CD4-positive, alpha-beta T cell treated with Interferon alpha-2 for 1 hour (primary cell): Measurements from ENCODE around the gene SLC12A3.
A peak's percentile ranks its signal among the peaks of the same experiment; 100 is the strongest.
"Not testable (repeated sequence)": the region's sequence is repeated elsewhere in the genome, so short reads cannot be mapped to it uniquely, and the experiment has no call there.

Source experiments
- DNase-seq, 2 donors: peaks; one replicate each; pipeline ENCODE4 v3.0.0-alpha.2; 2020 to 2022

SLC12A3 gene

GRCh38 chr16:56929639-56930038 lies 64.6 kb downstream of the SLC12A3 start:
- DNase-seq, result no peak

- no peak for DNase-seq
Measured at GRCh38 chr16:56930486-56931270, 65.7 kb downstream of the SLC12A3 start.

- DNase-seq, result peak in 1 of 2 donors; percentile 36
Measured at GRCh38 chr16:56931271-56931891, 66.4 kb downstream of the SLC12A3 start.

- peak; percentile 99 for DNase-seq
Measured at GRCh38 chr16:56931892-56932720, 67.1 kb downstream of the SLC12A3 start, which contains the start of gene HERPUD1. Gene HERPUD1, plus strand, starts transcription at chr16:56932142. Its CDS starts 103 bp downstream, at chr16:56932245.

GRCh38 chr16:56932721-56933619 lies 68.0 kb downstream of the SLC12A3 start:
- peak; percentile 54 to 63 for DNase-seq

GRCh38 chr16:56933828-56934598 lies 69.0 kb downstream of the SLC12A3 start:
- no peak for DNase-seq

GRCh38 chr16:56934599-56935145 lies 69.7 kb downstream of the SLC12A3 start:
- not testable (repeated sequence) for DNase-seq

- DNase-seq, result no peak
Measured at GRCh38 chr16:56935201-56935600, 70.2 kb downstream of the SLC12A3 start.

GRCh38 chr16:56936491-56936890 lies 71.5 kb downstream of the SLC12A3 start:
- no peak for DNase-seq

GRCh38 chr16:56936950-56937349 lies 71.9 kb downstream of the SLC12A3 start:
- no peak for DNase-seq

GRCh38 chr16:56938664-56939513 lies 73.9 kb downstream of the SLC12A3 start:
- DNase-seq, result peak in 1 of 2 donors; percentile 46

- no peak for DNase-seq
Measured at GRCh38 chr16:56939801-56940200, 74.8 kb downstream of the SLC12A3 start.

- no peak for DNase-seq
Measured at GRCh38 chr16:56941092-56941491, 76.1 kb downstream of the SLC12A3 start.

- DNase-seq, result no peak
Measured at GRCh38 chr16:56941856-56942331, 76.9 kb downstream of the SLC12A3 start.

GRCh38 chr16:56943761-56944375 lies 78.9 kb downstream of the SLC12A3 start:
- DNase-seq, result no peak

GRCh38 chr16:56944954-56945839 lies 80.2 kb downstream of the SLC12A3 start:
- no peak for DNase-seq

GRCh38 chr16:56945847-56946527 lies 81.0 kb downstream of the SLC12A3 start:
- no peak for DNase-seq
